SK-MEL-5 (cell line): ENCODE measurements around the gene PHKG2. TPM values are rescaled to one million over a fixed set of nuclear protein-coding genes. Genes with fewer than 3 reads are reported as not detected.

Experiments
- DNase-seq: peaks from one replicate; pipeline ENCODE4 v3.0.0-alpha.2; 2016; ENCODE audit warnings: low read depth, low spot score
- in situ Hi-C: cut with HindIII; loops from 2 replicates; pipeline ENCODE4 v1.10.0; 2016; ENCODE audit warnings: low sequenced_read_pairs, high pct_unique_total_duplicates, low pct_unique_long_range_greater_than_20kb
- total RNA-seq: library from RNA; depleted of rRNA; stranded (reverse); fragments of >200 nt; shearing (Covaris generic); gene quantifications from 2 replicates; pipeline ENCODE4 v1.2.3, GENCODE V29; 2014

The PHKG2 gene
- total RNA-seq, 1 experiment from 2014 or later, result 16.4 TPM

DNA sequence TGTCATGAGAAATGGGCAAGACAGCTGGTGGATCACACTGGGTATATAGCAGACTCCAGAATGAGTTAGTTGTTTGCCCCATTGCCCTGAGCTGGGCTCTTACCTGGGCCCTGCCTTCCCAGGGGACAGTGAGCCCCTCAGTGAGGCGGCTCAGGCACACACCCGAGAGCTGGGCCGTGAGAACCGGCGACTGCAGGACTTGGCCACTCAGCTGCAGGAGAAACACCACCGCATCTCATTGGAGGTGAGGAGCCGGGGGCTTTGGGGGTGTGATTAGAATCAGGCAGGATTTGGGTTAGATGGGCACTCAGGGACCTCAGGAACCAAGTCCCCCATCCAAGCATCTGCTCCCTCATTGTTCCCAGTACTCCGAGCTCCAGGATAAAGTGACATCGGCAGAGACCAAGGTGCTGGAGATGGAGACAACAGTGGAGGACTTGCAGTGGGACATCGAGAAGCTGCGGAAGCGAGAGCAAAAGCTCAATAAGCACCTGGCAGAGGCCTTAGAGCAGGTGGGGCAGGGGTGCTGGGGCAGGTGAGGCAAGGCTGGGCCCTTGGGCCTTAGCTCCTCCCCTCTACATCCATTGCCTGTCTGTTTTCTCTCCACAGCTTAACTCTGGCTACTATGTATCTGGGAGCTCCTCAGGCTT, 16.7 kb downstream of the PHKG2 start:
- no peak for DNase-seq
- in situ Hi-C loops, result no loop called here

DNA sequence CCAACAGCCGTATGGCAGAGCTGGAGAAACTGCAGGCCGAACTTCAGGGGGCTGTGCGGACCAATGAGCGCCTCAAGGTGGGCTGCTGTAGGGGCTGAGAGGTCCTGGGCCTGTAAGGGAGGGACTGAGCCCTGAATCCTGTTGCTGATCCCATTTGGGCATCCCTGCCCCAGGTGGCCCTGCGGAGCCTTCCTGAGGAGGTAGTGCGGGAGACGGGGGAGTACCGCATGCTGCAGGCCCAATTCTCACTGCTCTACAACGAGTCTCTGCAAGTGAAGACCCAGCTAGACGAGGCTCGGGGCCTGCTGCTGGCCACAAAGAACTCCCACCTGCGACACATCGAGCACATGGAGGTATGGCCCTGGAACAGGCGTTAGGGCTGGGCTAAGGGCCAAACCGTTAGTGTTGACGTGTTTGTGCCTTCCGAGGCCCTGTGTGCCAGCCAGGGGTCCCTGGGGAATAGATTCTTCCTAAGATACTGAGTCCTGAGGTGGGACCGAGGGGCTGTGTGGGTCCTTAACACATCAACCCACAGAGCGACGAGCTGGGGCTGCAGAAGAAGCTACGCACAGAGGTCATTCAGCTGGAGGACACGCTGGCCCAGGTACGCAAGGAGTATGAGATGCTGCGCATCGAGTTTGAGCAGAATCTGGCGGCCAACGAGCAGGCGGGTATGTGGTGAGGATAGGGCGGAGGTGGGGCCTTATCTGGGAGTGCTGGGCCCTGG, 18.1 kb downstream of the PHKG2 start:
- in situ Hi-C loops, result no loop called here
- DNase-seq, result no peak

DNA sequence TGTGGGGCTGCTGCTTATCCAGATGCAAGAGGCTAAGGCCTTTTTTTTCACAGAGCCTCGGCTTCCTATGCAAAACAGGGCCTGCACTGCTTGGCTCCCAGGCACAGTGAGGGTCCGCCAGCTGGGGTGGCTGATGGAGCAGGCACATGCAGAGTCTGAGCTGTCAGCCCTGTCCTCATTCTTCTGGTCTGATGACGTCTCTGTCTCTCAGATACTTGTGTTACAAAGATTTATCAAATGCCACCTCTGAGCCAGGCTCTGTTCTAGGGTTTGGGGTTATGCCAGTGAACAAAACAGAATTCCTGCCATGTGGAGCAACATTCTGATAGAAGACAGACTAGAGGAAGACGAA, 18.7 kb downstream of the PHKG2 start:
- in situ Hi-C loops, result no loop called here
- no peak for DNase-seq

DNA sequence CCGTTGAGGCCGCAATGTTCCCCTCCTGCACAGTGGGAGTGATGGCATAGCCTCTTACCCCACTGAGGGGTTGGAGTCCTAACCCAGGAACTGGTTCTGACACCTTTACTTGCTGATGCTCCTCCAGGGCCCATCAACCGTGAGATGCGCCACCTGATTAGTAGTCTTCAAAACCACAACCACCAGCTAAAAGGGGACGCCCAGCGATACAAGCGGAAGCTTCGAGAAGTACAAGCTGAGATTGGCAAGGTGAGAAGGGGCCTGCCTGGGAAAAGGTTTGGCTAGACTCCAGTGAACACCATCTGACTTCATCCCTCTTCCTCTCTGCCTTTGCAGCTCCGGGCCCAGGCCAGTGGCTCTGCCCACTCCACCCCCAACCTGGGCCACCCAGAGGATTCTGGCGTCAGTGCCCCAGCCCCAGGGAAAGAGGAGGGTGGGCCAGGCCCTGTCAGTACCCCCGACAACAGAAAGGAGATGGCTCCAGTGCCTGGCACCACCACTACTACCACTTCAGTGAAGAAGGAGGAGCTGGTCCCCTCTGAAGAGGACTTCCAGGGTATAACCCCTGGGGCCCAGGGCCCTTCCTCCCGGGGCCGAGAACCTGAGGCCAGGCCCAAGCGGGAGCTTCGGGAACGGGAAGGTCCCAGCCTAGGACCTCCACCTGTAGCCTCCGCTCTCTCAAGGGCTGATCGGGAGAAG, 19.7 kb downstream of the PHKG2 start:
- no peak for DNase-seq
- in situ Hi-C loops, result no loop called here

DNA sequence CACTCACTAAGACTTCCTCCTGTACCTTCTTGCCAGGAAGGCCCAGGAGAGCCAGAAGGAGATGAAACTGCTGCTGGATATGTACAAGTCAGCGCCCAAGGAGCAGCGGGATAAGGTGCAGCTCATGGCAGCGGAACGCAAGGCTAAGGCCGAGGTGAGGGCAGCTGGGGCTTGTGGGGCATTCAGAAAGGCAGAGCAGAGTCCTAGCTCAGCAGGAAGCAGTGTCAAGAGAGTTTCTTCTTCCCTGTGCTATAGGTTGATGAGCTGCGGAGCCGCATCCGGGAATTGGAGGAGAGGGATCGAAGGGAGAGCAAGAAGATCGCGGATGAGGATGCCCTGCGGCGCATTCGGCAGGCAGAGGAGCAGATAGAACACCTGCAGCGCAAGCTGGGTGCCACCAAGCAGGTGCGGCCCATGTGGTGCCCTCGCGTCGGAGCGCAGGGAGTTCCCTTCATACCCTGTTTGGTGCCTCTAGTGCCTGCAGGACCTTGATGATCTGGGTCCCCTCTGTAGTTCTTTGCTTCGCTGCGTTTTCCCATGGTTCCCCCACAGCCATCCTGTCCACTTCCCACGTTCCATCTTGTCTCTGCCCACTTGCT, 20.5 kb downstream of the PHKG2 start:
- in situ Hi-C loops, result no loop called here
- no peak for DNase-seq

DNA sequence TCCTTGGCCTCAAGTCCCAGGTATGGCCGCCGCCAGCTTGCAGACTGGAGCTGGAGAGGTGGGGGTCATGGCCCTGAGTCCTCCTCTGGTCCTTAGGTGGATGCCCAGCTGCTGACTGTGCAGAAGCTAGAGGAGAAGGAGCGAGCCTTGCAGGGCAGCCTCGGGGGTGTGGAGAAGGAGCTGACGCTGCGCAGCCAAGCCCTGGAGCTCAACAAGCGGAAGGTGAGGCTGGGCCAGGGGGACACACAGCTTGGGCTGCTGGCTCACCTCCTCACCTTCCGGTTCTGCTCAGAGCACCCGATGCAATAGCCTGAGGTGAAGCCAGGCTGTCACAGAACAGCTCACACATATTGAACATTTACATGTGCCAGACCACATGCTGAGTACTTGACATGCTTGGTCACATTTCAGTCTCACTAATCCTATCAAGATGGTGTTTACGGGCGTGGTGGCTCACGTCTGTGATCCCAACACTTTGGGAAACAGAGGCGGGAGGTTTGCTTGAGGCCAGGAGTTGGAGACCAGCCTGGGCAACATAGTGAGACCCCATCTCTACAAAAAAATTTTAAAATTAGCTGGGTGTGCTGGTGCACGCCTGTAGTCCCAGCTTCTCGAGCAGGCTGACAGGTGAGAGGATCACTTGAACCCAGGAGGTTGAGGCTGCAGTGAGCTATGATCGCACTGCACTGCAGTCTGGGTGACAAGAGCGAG, 21.3 kb downstream of the PHKG2 start:
- no peak for DNase-seq
- in situ Hi-C loops, result no loop called here

DNA sequence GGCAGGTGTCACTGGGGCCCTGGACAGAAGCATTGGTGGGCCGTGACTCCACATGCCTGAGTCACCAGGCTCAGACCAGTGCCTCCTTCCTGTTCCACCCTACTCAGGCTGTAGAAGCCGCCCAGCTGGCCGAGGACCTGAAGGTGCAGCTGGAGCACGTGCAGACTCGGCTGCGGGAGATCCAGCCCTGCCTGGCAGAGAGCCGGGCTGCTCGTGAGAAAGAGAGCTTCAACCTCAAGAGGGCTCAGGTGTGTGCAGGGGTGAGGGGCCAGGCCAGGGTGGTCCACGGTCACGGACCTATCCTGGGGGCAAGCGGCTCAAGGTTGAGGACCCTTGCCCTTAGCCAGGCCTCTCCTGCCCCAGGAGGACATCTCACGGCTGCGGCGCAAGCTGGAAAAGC, 23.5 kb downstream of the PHKG2 start:
- in situ Hi-C loops, result no loop called here
- no peak for DNase-seq

DNA sequence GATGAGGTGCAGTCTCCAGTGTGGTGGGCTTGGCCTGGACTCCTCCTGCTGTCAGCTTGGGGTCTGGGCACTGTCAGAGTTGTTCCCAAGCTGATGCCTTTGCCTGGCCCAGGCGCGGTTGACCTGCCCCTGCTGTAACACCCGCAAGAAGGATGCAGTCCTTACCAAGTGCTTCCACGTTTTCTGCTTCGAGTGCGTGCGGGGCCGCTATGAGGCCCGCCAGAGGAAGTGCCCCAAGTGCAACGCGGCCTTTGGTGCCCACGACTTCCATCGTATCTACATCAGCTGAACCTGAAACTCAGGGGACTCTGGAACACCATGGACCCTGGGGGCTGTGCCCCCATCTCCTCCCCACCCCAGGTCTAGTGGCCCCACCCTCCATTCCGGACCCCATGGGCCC, 25.6 kb downstream of the PHKG2 start:
- DNase-seq, result no peak
- in situ Hi-C loops, result no loop called here

DNA sequence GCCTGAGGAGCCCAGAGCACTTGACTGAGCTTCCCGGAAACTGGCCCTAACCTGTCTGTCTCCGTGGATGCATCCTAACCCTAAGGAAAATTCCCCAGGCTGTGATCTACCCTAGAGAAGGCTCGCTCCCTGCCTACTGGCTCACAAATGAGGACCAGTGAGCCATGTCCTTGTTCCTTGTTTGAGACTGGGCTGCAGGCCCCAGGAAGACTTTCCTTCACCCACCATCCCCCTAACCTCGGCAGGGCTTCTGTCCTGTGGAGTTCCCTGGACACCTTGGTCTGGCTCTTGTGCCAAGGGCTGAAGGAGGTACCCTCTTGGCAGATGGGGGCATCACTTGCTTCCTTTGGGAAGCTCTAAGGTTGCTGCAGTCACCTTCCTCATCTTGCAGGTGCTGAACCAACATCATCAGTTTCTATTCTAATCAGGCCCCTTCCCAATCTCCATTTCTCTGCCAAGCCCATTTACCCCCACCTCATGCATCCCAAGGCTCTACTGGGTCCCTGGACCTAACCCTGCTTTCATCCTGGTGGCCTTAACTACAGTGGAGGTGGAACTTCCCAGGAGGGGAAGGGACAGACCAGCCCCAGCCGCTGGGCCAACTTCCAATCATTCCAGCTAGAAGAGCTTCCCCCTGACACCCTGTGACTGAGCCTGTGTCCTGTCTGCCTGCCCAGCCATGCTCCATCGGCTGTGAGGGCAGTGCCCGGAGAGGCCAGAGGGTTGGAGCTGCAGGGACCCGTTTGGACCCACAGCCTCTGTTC, 26.3 kb downstream of the PHKG2 start:
- no peak for DNase-seq
- in situ Hi-C loops, result no loop called here

DNA sequence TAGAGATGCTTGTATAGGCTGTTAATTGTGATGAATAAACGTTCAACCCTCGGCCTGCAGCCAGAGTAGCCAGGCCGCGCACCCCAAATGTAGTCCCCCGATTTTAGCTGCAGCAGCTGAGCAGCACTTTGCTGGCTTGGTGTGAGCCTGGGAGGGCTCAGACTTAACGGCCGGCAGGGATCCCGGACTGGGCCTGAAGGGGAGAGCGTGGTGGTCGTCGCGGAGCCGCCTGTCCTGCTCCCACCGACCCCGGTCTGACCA, 26.8 kb downstream of the PHKG2 start:
- DNase-seq, result no peak
- in situ Hi-C loops, result no loop called here

DNA sequence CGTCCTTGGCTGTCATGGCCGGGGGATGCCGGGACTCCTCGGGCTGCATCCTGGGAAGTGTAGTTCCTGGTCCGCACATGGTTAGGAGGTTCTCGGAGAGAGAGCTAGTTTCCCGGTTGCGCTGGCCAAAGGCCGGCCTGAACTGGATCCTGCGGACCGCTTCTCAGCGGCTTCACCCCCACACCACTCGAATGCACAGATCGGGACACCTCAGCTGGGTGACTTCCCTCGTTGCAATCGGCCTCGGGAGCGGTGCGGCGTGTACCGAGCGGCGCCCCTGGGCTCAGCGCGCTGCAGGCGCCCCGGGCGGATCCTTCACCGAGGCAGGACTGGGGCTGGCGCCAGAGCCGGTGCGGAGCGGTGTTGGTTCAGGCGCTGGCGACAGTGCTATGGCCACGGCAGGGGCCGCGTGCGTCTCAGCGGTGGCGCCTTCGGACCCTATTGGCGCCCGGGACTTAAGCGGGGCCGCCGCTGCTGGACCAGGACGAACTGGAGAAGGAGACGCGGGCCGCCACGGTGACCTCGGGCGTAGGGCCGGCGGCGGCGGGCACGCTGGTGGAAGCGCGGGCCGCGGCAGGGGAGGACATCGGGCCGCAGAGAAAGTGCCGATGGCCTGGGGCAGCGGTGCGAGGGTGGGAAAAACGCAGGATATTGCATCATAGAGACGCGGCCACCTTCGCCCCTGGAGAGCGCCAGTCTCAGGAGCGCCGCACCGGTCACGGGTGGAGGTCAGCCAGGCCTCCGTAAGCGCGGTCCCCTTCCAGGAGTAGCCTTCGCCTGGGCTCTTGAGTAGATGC, 27.4 kb downstream of the PHKG2 start:
- in situ Hi-C loops, result no loop called here
- DNase-seq, result peak; percentile 86

DNA sequence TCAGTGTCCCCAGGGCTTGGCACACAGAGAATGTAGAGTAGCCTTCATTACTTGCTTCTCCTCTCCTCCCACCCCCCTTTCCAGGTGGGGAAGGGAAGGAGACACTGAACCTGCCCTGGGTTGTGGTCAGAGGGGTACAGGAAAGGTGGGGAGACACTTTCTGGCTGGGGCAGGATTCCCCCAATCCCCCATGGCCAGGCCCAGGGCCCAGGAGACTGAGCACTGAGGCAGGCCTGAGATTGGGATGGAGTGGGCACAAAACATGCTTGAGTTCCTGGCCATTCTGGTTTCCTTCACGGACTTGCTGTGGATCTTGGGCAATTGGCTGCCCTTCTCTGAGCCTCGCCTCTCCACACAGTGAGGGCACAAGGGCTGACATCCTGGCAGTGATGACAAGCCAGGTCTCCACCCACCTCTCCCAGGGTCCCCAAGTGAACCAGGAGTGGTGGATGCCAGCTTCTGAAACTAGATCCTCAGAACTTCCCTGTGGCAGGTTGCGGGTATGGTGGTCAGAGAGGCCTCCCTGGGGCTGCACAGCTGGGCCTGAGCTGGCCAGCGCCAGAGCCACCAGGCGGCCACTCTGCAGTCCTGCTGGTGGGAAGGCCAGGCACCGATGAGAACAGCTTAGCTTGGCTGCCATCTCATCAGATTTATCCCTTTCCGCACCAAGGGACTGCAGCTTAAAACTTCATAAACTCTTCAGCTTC, 29.5 kb downstream of the PHKG2 start:
- DNase-seq, result no peak
- in situ Hi-C loops, result no loop called here

DNA sequence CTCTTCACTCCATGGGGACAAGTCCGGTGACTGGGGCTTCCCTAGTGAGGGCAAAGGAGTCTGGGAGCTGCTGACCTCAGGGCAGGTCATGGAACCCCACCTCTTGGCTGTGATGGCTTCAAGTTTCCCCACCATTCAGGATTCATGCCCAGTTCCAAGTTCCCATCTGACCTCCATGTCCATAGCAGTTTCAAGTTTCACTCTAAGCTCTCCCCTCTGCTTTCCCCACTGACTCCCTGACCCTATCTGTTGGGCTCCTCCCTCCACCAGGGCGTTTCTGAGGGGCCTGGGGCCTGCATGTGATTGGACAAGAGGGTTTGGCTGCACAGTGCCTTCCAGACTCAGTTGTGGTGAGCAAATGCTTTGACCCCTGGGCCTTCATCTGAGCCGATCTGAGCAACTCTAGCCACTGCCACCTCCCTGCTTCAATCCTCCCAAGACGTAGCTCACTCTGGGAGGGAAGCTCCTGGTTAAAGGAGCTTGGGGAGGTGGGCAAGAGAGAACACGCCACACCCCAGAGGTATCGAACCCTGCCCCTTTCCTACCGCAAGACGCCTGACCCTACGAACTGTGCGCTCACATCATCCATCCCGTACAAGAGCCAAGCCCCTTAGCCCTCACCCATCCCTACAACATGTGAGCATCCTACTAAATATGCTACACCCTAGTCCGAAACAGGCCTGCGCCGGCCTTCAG, 30.5 kb downstream of the PHKG2 start:
- in situ Hi-C loops, result no loop called here
- no peak for DNase-seq

DNA sequence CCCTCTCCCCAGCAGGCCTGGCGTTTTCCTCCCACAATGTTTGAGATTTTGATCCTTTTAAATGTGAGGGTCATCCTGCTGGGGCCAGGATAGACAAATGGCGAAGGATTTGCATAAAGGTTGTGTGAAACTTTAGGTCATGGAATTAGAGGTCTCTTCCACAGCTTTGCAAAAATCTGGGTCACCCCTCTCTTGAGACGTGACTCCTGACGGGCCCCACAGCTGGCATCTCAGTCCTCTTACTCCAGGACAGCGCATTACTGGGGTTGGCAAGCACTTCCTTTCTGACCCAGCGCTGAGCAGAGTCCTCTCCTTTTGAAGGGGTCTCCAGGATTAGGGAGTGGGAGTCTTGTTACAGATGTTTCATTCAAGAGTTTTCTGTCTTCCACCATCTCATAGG, 31.4 kb downstream of the PHKG2 start:
- in situ Hi-C loops, result no loop called here

DNA sequence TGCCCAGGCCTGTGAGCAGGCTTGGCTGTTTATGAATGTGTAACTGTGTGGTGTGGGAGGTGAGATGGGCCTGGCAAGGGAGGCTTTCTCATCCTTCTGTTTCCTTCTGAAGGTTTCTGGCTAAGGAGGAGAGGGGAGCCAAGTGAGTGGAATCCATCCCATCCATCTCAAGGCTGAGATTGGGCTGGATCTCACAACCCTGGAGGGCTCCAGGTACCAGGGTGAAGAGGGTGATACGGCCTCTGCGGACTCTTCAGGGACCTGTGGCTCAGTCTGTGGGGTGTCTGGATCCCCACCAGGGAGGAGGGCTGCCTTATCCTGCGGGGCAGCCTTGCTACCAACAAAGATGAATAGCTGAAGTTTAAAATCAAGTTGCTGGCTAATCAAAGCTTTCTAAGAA, 31.8 kb downstream of the PHKG2 start:
- in situ Hi-C loops, result no loop called here
- DNase-seq, result no peak

More for the DNA sequence above, 31.4 kb downstream of the PHKG2 start:
- no peak for DNase-seq

DNA sequence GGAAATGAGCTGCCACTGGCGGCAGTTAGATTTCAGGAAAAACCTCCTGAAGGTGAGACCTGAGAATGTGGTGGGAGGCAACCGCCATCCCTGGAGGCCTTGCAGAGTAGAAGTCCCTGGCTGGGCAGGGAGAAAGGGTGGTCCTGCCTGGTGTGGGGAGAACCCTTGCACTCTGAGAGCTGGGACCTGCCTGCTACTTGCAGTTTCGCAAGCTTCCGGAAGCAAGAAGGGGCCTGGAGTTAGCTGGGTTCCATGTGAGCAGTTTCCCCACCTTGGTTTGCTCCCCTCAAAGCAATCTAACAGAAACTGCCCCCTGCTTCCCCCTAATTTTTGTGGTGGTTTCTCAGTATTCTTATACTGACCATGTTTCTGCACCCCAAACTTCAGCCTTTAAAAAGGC, 32.3 kb downstream of the PHKG2 start:
- in situ Hi-C loops, result no loop called here

More for the DNA sequence above, 32.3 kb downstream of the PHKG2 start:
- no peak for DNase-seq
